GM19239 (cell line): Measurements from ENCODE around the gene KCNK4.

Experiments used
- DNase-seq: peaks from one replicate; pipeline ENCODE4 v3.0.0; 2011; ENCODE audit warnings: low spot score; ENCODE audit not compliant: insufficient read length
- FAIRE-seq: peaks from 2 replicates; lab custom pipeline; 2011; peaks lifted over from hg19 to GRCh38; lab: Jason Lieb, UNC

KCNK4 gene

DNA sequence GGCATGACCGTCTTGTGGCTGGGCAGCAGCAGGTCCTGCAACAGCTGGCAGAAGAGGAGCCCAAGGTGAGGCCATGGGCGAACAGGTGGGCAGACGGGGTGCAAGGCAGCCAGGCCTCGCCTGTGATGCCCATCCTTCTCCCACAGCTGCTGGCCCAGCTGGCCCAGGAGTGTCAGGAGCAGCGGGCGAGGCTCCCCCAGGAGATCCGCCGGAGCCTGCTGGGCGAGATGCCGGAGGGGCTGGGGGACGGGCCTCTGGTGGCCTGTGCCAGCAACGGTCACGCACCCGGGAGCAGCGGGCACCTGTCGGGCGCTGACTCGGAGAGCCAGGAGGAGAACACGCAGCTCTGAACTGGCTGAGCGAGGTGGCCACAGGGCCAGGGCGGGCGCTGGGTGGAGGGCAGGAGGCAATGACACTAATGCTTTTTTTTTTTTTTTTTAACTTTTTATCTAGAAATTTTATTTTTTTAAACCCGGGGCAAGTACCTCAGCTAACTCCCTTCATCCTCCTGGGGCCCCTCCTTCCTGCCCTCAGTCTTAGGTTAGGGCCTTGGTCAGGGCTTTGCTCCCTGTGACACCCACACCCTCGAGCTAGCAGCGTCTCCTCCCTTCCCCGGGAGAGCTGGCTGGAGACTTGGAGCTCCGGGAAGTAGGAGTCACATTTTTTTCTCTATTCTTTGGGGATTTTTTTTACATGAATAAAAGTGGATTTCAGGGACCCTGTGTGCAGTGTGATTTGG is 23.7 kb upstream of the KCNK4 start:
- DNase-seq (no peak), FAIRE-seq (no peak)

DNA sequence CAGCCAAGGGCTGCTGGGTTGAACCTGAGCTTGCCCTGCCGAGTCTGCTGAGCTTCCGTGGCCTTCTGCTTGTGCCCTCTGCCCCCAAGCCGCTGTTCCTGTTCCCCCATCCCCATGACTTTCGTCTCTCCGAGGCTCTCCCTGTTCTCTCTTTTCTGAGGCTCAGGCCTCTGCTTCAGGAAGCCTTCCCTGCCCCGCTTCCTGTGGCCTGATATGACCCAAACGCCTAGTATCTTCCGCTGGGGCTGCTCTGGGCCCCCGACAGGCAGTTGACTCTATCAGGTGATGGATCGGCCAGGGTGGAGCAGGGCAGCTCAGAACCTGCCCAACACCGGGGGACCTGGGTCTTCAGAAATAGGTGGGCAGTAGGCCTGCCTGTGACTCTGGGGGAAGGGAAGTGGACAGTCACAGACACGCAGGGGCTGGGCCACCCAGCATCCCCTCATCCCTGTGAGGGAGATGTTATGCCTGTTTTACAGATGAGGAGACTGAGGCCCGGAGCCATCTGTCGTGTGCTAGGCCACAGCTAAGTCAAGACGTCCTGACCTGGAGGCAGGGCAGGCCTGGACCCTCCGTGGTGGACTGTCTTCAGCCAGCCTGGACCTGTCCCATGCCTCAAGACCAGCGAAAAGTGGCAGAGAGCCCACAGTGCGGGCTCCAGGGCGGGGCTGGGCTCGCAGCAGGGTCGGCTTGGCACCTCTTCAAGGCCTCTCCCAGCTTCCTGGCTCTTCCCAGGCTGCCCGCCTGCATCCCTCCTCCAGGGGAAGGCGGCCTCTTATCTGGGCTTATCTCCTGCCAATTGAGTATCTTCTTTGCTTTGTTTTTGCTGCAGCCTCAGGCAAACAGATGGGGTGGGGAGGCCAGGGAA is 22.8 kb upstream of the KCNK4 start:
- no peak for DNase-seq
- FAIRE-seq, result no peak

DNA sequence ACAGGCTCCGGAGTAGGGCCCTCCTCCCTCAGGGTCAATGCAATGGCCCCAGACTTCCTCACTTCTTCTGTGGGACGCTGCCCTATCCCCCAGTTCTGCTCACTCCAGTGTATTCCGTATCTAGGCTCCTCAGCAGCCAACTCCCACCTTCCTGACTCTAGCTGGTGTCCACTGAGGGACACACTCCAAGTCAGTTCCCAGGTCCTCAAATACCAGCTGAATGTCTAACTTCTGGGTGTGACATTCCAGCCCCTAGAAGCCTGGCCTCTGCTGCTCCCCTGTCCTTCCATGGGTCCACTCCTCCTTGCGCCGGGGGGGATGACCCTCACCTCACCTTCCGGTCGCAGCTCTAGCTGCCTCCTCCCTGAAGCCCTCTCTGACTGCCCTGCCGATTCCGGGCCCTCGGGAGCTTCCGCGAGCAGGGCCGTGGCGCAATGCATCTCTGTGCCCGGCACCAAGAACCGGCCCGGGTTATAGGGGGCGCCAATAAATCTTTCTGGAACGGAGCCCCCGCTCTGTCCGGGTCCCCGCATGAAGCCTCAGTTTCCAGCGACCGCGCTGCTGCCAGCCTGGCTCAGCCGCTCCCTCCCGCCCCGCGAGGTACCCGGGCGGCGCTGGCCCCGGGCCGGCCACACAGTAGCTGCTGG is 22.1 kb upstream of the KCNK4 start:
- peak; percentile 81 for FAIRE-seq

GRCh38 chr11:64269540-64270220 is 21.4 kb upstream of the KCNK4 start:
- peak; percentile 94 for FAIRE-seq
- DNase-seq, result peak; percentile 78

More for the DNA sequence above, 22.1 kb upstream of the KCNK4 start:
- DNase-seq, result no peak

DNA sequence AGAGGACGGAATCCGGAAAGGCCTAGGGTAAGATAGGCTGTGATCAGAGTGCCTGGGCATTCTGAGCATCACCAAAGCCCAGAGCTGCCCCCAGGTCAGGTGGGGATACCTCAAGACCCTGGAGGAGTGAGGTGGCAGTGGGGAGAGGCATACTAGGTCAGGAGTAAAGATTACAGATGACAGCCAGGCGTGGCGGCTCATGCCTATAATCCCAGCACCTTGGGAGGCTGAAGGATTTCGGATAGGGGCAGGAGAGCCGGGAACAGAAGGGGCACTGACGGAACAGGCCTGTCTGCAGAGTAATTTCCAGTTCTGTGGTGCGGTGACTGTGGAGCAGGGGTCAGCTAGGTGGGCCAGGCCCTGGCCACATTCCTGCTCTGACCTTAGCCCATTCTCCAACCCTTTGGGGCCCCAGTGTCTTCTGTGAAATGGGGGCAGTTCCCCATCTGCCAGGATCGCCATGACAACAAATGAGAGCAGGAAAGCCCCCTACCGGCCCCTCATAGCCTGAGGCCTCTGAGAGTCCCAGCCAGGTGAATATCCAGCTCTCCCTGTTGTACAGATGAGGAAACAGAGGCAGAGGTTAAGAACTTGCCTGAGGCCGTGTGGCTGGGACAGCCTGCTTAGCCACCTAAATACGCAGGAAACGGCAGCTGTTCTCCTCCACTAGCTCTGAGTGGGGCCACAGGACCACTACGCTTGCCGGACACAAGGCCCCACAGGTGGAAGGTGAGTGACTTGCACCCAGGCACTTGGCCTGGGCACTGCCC is 15.9 kb upstream of the KCNK4 start:
- FAIRE-seq (no peak), DNase-seq (no peak)

GRCh38 chr11:64275841-64276240 is 15.3 kb upstream of the KCNK4 start:
- FAIRE-seq (no peak), DNase-seq (no peak)

GRCh38 chr11:64276653-64277431 is 14.3 kb upstream of the KCNK4 start:
- FAIRE-seq (no peak), DNase-seq (no peak)

DNA sequence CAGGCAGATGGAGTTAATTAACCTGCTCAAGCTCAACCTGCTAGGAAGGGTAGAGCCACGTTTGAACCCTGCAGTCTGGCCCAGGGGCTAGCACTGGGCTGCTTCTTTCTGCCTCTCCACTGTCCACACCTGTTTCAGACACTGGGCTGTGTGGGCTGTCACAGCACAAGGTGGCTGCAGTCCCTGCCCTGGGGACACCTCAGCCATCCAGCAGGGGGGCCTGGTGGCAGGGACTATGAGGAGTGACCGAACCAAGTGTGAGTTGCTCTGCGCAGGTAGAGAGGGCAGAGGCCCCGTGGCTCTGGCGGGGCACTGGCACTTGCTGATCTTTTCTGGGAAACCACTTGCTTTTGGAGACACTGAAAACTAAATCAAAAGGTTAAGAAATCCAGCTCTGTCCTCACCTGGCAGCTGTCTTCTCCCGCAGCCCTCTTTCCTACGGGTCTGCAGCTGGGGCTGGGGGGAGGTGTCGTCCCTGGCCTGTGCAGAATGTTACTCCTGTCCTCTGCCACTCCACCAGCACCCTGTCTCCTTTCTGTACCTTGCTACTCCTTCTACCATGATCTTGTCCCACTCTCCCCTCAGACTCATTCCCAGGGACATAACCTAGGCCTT is 12.4 kb upstream of the KCNK4 start:
- FAIRE-seq, result no peak
- no peak for DNase-seq

GRCh38 chr11:64281957-64282770 is 8.9 kb upstream of the KCNK4 start:
- DNase-seq (no peak), FAIRE-seq (no peak)

DNA sequence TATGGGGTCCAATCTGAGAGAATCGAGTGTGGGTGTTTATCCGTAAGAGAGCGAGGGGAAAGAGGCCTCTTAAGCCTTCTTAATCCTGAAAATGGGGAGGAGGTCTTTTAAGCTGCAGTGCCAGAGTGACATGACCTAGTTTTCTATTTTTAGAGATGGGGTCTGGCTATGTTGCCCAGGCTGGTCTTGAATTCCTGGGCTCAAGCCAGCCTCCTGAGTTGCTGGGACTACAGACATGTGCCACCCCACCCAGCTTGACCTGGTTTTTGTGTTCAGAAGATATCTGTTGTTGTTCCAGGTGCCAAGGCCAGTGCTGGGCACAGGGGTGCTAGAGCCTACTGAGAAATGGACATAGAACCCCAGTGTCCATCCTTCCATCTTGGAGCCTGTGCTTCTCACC is 8.0 kb upstream of the KCNK4 start:
- no peak for DNase-seq
- no peak for FAIRE-seq

DNA sequence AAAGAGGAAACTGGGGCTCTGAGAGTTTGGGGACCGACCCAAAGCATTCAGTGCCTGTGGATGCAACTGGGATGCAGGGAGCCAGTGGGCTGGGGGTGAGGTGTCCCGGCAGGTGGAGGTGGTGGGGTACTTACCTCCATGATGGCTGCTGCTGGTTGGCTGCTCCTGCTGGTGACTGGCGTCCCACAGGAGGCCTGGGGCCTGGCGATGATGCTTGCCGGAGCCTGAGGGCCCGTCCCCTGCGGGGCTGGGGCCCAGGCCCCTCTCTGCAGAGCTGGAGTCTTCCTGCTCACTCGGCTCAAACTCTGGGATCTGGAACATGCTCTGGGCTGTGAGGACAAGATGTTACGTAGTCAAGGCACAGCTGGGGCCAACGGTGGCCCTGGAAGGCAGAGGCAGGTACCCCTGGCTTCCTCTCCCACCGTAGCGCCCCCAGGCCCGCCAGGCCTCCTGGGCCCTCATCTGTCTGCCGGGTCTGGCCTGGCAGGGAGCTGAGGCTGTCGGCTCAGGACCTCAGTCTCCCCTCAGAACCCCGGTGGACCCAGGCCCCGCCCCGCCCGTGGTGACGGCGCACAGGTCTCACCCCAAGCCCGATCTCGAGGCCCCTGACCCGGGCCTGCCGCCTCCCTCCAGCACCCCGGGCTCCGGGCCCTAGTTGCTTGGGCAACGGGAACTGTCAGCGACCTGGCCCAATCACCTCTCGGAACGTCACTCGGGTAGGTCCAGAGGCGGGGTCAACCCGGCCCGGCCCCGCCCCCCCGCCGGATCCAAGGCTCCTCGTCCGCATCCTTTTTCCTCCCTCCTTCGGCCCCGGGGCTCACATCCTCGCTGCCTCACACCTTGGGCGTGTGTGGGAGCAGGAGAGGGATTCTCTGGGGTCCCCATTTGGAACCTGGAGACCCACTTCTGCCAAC is 6.8 kb upstream of the KCNK4 start, which contains the start of gene BAD:
Gene BAD, minus strand, starts transcription at position 618 of the 914 bp plus-strand sequence. Its CDS starts 297 bp downstream, at position 321.
- FAIRE-seq, result peak; percentile 97
- DNase-seq, result peak; percentile 99

DNA sequence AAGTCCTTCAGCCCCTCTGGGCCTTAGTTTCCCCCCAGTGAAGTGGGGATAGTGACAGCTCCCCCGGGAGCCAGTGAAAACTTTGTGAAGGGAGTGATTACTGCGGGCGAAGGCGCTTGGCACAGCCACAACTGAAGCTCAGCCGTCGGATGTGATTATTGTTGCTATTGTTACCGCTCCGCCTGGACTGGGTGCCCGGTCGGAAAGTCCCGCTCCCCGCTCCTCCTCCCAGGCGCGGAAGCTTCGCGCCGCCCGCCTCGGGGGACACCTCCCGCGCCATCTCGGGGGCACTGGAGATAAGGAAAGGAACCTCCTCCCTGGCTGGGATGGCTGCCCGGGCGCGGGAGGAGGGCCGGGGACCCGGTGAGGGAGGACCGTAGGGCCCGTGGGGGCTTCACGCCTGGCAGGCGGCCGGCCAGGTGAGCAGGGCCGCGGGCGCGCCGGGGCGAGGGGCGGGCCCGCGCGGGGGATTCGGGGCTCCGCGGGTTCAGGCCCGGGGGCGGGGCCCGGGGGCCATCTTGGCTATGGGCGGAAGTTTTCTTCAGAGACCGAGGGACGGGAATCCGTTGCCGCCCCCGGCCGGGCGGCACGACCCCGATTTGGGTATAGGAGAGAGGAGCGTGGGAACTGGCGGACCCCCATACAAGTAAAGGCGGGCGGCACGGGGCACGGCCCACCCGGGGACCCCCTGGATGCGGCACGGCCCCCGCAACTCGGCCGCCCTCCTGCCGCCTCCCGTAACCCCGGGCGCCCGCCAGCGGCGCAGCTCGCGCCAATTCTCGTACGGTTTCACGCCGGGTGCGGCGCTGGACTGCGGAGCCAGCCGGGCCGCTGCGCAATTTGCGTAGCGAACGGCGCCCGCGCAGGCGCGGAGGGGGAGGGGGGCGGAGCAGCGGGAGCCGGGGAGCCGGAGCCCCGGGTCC is 5.9 kb upstream of the KCNK4 start, which contains the start of gene GPR137:
Gene GPR137, plus strand, starts transcription at position 887 of the 923 bp plus-strand sequence. CDS start 677 bp downstream, outside the sequence.
- FAIRE-seq, result no peak
- peak; percentile 94 for DNase-seq

- DNase-seq, result no peak
- no peak for FAIRE-seq
These were observed 5.0 kb upstream of the KCNK4 start for GRCh38 chr11:64285885-64286800.

DNA sequence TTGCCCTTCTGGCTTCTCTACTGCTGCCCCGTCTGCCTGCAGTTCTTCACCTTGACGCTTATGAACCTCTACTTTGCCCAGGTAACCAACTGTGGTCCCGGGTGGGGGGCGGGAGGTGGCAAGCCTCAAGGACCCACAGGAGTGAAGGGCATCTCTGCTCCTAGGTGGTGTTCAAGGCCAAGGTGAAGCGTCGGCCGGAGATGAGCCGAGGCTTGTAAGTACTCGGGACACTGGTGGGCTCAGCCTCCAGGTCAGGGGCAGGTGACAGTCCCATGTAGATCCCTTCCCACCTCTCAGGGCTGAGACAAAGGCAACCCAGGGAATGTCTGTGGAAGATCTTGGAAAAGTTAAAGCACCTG is 4.3 kb upstream of the KCNK4 start:
- FAIRE-seq, result peak; percentile 48
- no peak for DNase-seq
